Measurements from ENCODE around the gene HSPB8.

The HSPB8 gene

GRCh38 chr12:119178544-119179334 lies at the start of gene HSPB8:
Gene HSPB8, plus strand, starts transcription at chr12:119178931. Its CDS starts 382 bp downstream, at chr12:119179313.
- TF ChIP-seq CTCF (conservative IDR thresholded peaks at IDR 0.05; ENCODE audit: low read length): no peak
- DNase-seq (ENCODE audit: low read depth): peak; percentile 93
- H3K4me3 ChIP-seq (ENCODE audit: low read length): peak within 1 kb of the TSS; percentile 63

- TF ChIP-seq CTCF (conservative IDR thresholded peaks at IDR 0.05; ENCODE audit: low read length): no peak
Measured at GRCh38 chr12:119129827-119130434, 48.8 kb upstream of the HSPB8 start.

GRCh38 chr12:119130523-119130922 lies 48.2 kb upstream of the HSPB8 start:
- no peak for TF ChIP-seq CTCF (conservative IDR thresholded peaks at IDR 0.05; ENCODE audit: low read length)
- no peak overlapping the region for H3K4me3 ChIP-seq (ENCODE audit: low read length)
- DNase-seq (ENCODE audit: low read depth): no peak

More at GRCh38 chr12:119129827-119130434, 48.8 kb upstream of the HSPB8 start:
- no peak overlapping the region for H3K4me3 ChIP-seq (ENCODE audit: low read length)
- DNase-seq (ENCODE audit: low read depth): no peak

- DNase-seq (ENCODE audit: low read depth): no peak
- H3K4me3 ChIP-seq (ENCODE audit: low read length): no peak overlapping the region
- no peak for TF ChIP-seq CTCF (conservative IDR thresholded peaks at IDR 0.05; ENCODE audit: low read length)
Measured at GRCh38 chr12:119134284-119135072, 44.3 kb upstream of the HSPB8 start.

- DNase-seq (ENCODE audit: low read depth): no peak
- no peak for TF ChIP-seq CTCF (conservative IDR thresholded peaks at IDR 0.05; ENCODE audit: low read length)
- H3K4me3 ChIP-seq (ENCODE audit: low read length): no peak overlapping the region
Measured at GRCh38 chr12:119136811-119137410, 41.8 kb upstream of the HSPB8 start.

GRCh38 chr12:119139448-119139847 lies 39.3 kb upstream of the HSPB8 start:
- no peak for TF ChIP-seq CTCF (conservative IDR thresholded peaks at IDR 0.05; ENCODE audit: low read length)
- H3K4me3 ChIP-seq (ENCODE audit: low read length): no peak overlapping the region
- DNase-seq (ENCODE audit: low read depth): no peak
